ENCODE data around the gene TAF12.
A peak's percentile ranks its signal among the peaks of the same experiment; 100 is the strongest.
"Not testable (repeated sequence)": the region's sequence is repeated elsewhere in the genome, so short reads cannot be mapped to it uniquely, and the experiment has no call there.

Gene TAF12

GRCh38 chr1:28578696-28579218, 64.1 kb downstream of the TAF12 start:
- peaks cover 46% of the 10 kb centered on the region for H3K36me3 ChIP-seq (ENCODE audit: insufficient read depth, low read length)
- H3K27ac ChIP-seq: peak overlapping the region; percentile 67
- no peak overlapping the region for H3K4me3 ChIP-seq
- no peak for TF ChIP-seq POLR2AphosphoS5 (IDR thresholded peaks at IDR 0.05; ENCODE audit: borderline replicate concordance, low read depth, low read length)
- no peak for TF ChIP-seq EZH2 (IDR thresholded peaks at IDR 0.05)
- no peak for TF ChIP-seq FOXP2 (optimal IDR thresholded peaks at IDR 0.05; ENCODE audit: control extremely low read depth, extremely low read length, insufficient read depth)
- H3K9ac ChIP-seq (ENCODE audit: insufficient read length): no peak overlapping the region
- no peak for DNase-seq (ENCODE audit: low read depth, low spot score)
- H3K9me3 ChIP-seq (ENCODE audit: low read depth, low read length): no peaks in the 10 kb centered on the region

GRCh38 chr1:28577738-28578536, 64.9 kb downstream of the TAF12 start:
- peak overlapping the region; percentile 67; the same call in 1 of the 2 replicates for H3K27ac ChIP-seq
- H3K4me3 ChIP-seq: no peak overlapping the region
- no peaks in the 10 kb centered on the region for H3K9me3 ChIP-seq (ENCODE audit: low read depth, low read length)
- peaks cover 51% of the 10 kb centered on the region for H3K36me3 ChIP-seq (ENCODE audit: insufficient read depth, low read length)
- DNase-seq (ENCODE audit: low read depth, low spot score): no peak
- TF ChIP-seq FOXP2 (optimal IDR thresholded peaks at IDR 0.05; ENCODE audit: control extremely low read depth, extremely low read length, insufficient read depth) (no peak), EZH2 (IDR thresholded peaks at IDR 0.05) (no peak), POLR2AphosphoS5 (IDR thresholded peaks at IDR 0.05; ENCODE audit: borderline replicate concordance, low read depth, low read length) (peak; percentile 36)
- no peak overlapping the region for H3K9ac ChIP-seq (ENCODE audit: insufficient read length)

- peaks cover 51% of the 10 kb centered on the region for H3K36me3 ChIP-seq (ENCODE audit: insufficient read depth, low read length)
- no peak overlapping the region for H3K9ac ChIP-seq (ENCODE audit: insufficient read length)
- H3K4me3 ChIP-seq: no peak overlapping the region
- H3K27ac ChIP-seq: peak overlapping the region; percentile 67
- no peaks in the 10 kb centered on the region for H3K9me3 ChIP-seq (ENCODE audit: low read depth, low read length)
- TF ChIP-seq EZH2 (IDR thresholded peaks at IDR 0.05) (no peak), FOXP2 (optimal IDR thresholded peaks at IDR 0.05; ENCODE audit: control extremely low read depth, extremely low read length, insufficient read depth) (no peak), POLR2AphosphoS5 (IDR thresholded peaks at IDR 0.05; ENCODE audit: borderline replicate concordance, low read depth, low read length) (no peak; the same call in 1 of the 2 replicates)
- DNase-seq (ENCODE audit: low read depth, low spot score): no peak
Measured at GRCh38 chr1:28577052-28577678, 65.7 kb downstream of the TAF12 start.

DNA sequence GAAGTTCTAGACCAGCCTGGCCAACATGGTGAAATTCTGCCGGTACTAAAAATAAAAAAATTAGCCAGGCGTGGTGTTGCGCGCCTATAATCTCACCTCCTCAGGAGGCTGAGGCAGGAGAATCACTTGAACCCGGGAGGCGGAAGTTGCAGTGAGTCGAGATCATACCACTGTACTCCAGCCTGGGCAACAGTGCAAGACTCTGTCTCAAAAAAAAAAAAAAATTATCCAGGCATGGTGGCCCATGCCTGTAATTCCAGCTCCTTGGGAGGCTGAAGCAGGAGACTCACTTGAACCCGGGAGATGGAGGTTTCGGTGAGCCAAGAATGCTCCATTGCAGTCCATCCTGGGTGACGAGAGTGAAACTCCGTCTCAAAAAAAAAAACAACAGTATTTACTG, 69.3 kb downstream of the TAF12 start:
- no peak overlapping the region for H3K4me3 ChIP-seq
- no peak for DNase-seq (ENCODE audit: low read depth, low spot score)
- peaks cover 32% of the 10 kb centered on the region for H3K36me3 ChIP-seq (ENCODE audit: insufficient read depth, low read length)
- H3K9ac ChIP-seq (ENCODE audit: insufficient read length): no peak overlapping the region
- TF ChIP-seq FOXP2 (optimal IDR thresholded peaks at IDR 0.05; ENCODE audit: control extremely low read depth, extremely low read length, insufficient read depth): no peak
- no peak for TF ChIP-seq EZH2 (IDR thresholded peaks at IDR 0.05)
- TF ChIP-seq POLR2AphosphoS5 (IDR thresholded peaks at IDR 0.05; ENCODE audit: borderline replicate concordance, low read depth, low read length): no peak
- no peaks in the 10 kb centered on the region for H3K9me3 ChIP-seq (ENCODE audit: low read depth, low read length)
- no peak overlapping the region for H3K27ac ChIP-seq

GRCh38 chr1:28572891-28573290, 70.0 kb downstream of the TAF12 start:
- H3K9me3 ChIP-seq (ENCODE audit: low read depth, low read length); H3K9ac ChIP-seq (ENCODE audit: insufficient read length); H3K27ac ChIP-seq; DNase-seq (ENCODE audit: low read depth, low spot score); H3K4me3 ChIP-seq: not testable (repeated sequence)
- H3K36me3 ChIP-seq (ENCODE audit: insufficient read depth, low read length): peaks cover 32% of the 10 kb centered on the region

- TF ChIP-seq EZH2 (IDR thresholded peaks at IDR 0.05): no peak
- Histone ChIP-seq H3K9me3 (ENCODE audit: low read depth, low read length) (no peaks in the 10 kb centered on the region), H3K36me3 (ENCODE audit: insufficient read depth, low read length) (peaks cover 29% of the 10 kb centered on the region), H3K27ac (no peak overlapping the region), H3K9ac (ENCODE audit: insufficient read length) (no peak overlapping the region), H3K4me3 (no peak overlapping the region)
- no peak for DNase-seq (ENCODE audit: low read depth, low spot score)
Measured at GRCh38 chr1:28571911-28572310, 71.0 kb downstream of the TAF12 start.

DNA sequence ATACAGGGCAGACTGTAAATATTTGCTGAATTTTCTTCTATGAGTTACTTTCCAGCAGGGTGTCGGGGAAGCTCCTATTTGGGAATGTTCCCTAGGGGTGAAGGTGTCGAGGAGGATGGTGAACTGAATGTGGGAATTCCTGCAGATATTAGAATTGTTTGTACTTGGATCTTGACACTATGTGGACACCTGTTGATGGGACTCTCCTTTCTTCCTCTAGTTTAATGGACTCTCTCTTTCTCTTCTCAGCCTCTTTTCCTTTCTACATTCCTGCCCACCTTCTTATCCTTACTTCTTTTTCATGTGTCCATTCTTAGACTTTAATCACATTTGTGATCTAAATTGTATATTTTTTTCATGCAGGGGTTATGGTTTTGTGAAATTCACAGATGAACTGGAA, 75.9 kb downstream of the TAF12 start:
- Histone ChIP-seq H3K9ac (ENCODE audit: insufficient read length) (no peak overlapping the region), H3K9me3 (ENCODE audit: low read depth, low read length) (no peaks in the 10 kb centered on the region), H3K36me3 (ENCODE audit: insufficient read depth, low read length) (peaks cover 44% of the 10 kb centered on the region), H3K4me3 (no peak overlapping the region), H3K27ac (no peak overlapping the region)
- TF ChIP-seq FOXP2 (optimal IDR thresholded peaks at IDR 0.05; ENCODE audit: control extremely low read depth, extremely low read length, insufficient read depth): no peak
- TF ChIP-seq EZH2 (IDR thresholded peaks at IDR 0.05): no peak
- no peak for TF ChIP-seq POLR2AphosphoS5 (IDR thresholded peaks at IDR 0.05; ENCODE audit: borderline replicate concordance, low read depth, low read length)
- DNase-seq (ENCODE audit: low read depth, low spot score): no peak

GRCh38 chr1:28565726-28566125, 77.1 kb downstream of the TAF12 start:
- no peak for DNase-seq (ENCODE audit: low read depth, low spot score)
- Histone ChIP-seq H3K27ac (no peak overlapping the region), H3K9me3 (ENCODE audit: low read depth, low read length) (no peaks in the 10 kb centered on the region), H3K9ac (ENCODE audit: insufficient read length) (no peak overlapping the region), H3K36me3 (ENCODE audit: insufficient read depth, low read length) (peaks cover 50% of the 10 kb centered on the region), H3K4me3 (no peak overlapping the region)
- TF ChIP-seq POLR2AphosphoS5 (IDR thresholded peaks at IDR 0.05; ENCODE audit: borderline replicate concordance, low read depth, low read length) (no peak), FOXP2 (optimal IDR thresholded peaks at IDR 0.05; ENCODE audit: control extremely low read depth, extremely low read length, insufficient read depth) (no peak), EZH2 (IDR thresholded peaks at IDR 0.05) (no peak)

Measured in SK-N-MC (cell line).